ENCODE results near the gene TTC38. TPM values are rescaled to one million over a fixed set of nuclear protein-coding genes. Genes with fewer than 3 reads are reported as not detected.

TTC38 gene
- polyA plus RNA-seq, 1 donor = 136 TPM

DNA sequence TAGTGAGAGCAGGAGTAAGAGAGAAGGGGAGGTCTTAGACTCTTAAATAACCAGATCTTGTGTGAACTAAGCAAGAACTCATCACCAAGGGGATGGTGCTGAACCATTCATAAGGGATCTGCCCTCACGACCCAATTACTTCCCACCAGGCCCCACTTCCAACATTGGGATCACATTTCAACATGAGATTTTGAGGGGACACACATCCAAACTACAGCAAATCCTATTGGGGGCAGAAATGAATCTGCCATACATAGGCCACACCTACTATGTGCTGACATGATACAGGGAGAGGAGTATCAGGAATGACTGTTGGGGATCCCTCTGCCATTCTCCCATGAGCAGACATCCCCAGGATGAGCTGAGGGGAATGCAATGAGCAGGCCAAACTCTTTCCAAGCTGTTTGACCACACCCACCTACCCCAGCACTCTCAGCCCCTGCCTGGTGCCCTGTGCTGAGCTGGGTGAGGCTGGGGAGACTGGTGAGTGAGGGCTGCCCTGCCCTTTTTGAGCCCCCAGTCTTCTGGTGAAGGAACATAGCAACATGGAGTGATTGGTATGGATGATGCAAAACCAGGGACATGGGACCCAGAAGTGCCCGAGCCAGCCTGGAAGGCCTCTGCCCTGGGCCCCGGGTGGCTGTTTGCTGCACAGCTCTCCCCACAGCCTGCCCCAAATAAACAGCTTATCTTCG is 27.6 kb downstream of the TTC38 start:
- Histone ChIP-seq H3K27me3 (ENCODE audit: control insufficient read depth, insufficient read depth, low read length) (no peaks in the 10 kb centered on the region), H3K4me3 (ENCODE audit: low read length) (peak overlapping the region; percentile 72), H3K4me1 (ENCODE audit: control insufficient read depth, insufficient read depth, low read length) (peaks cover 15% of the 10 kb centered on the region), H3K36me3 (ENCODE audit: control insufficient read depth, insufficient read depth, low read length) (peaks cover 35% of the 10 kb centered on the region), H3K27ac (ENCODE audit: low read length) (no peak overlapping the region), H3K9me3 (ENCODE audit: control insufficient read depth, low read depth, low read length) (no peaks in the 10 kb centered on the region)
- WGBS (ENCODE audit: insufficient coverage, low lambda C conversion rate) = no CpG with 5 or more reads among the region's 4 CpGs
- no peak for DNase-seq

- H3K27ac ChIP-seq (ENCODE audit: low read length) = peak within 1 kb of the TSS; percentile 85
- peak within 1 kb of the TSS; percentile 72 for H3K4me3 ChIP-seq (ENCODE audit: low read length)
- H3K36me3 ChIP-seq (ENCODE audit: control insufficient read depth, insufficient read depth, low read length) = peaks cover 28% of the 10 kb centered on the region
- WGBS (ENCODE audit: insufficient coverage, low lambda C conversion rate) = no CpG with 5 or more reads among the region's 76 CpGs
- H3K4me1 ChIP-seq (ENCODE audit: control insufficient read depth, insufficient read depth, low read length) = peaks cover 15% of the 10 kb centered on the region
- H3K9me3 ChIP-seq (ENCODE audit: control insufficient read depth, low read depth, low read length) = no peaks in the 10 kb centered on the region
- peak; percentile 98 to 99 for DNase-seq
- no peaks in the 10 kb centered on the region for H3K27me3 ChIP-seq (ENCODE audit: control insufficient read depth, insufficient read depth, low read length)
These were observed 28.7 kb downstream of the TTC38 start, which contains the start of gene GTSE1 for GRCh38 chr22:46296257-46297150. TSS of gene GTSE1 (plus strand) at chr22:46296870. CDS start at chr22:46297401, 531 bp downstream.

GRCh38 chr22:46297151-46297812 is 29.5 kb downstream of the TTC38 start:
- peak overlapping the region; percentile 72 for H3K4me3 ChIP-seq (ENCODE audit: low read length)
- no peaks in the 10 kb centered on the region for H3K9me3 ChIP-seq (ENCODE audit: control insufficient read depth, low read depth, low read length)
- no peak overlapping the region for H3K27ac ChIP-seq (ENCODE audit: low read length)
- DNase-seq = peak in 1 of 2 donors; percentile 59
- H3K36me3 ChIP-seq (ENCODE audit: control insufficient read depth, insufficient read depth, low read length) = peaks cover 20% of the 10 kb centered on the region
- peaks cover 15% of the 10 kb centered on the region for H3K4me1 ChIP-seq (ENCODE audit: control insufficient read depth, insufficient read depth, low read length)
- H3K27me3 ChIP-seq (ENCODE audit: control insufficient read depth, insufficient read depth, low read length) = no peaks in the 10 kb centered on the region
- WGBS (ENCODE audit: insufficient coverage, low lambda C conversion rate) = 0% methylated on average over 3 of the region's 32 CpGs

- no peak overlapping the region for H3K27ac ChIP-seq (ENCODE audit: low read length)
- WGBS (ENCODE audit: insufficient coverage, low lambda C conversion rate) = 100% methylated on average over 1 of the region's 13 CpGs
- no peak for DNase-seq
- H3K9me3 ChIP-seq (ENCODE audit: control insufficient read depth, low read depth, low read length) = no peaks in the 10 kb centered on the region
- peaks cover 15% of the 10 kb centered on the region for H3K4me1 ChIP-seq (ENCODE audit: control insufficient read depth, insufficient read depth, low read length)
- H3K4me3 ChIP-seq (ENCODE audit: low read length) = no peak overlapping the region
- H3K27me3 ChIP-seq (ENCODE audit: control insufficient read depth, insufficient read depth, low read length) = no peaks in the 10 kb centered on the region
- peaks cover 5% of the 10 kb centered on the region for H3K36me3 ChIP-seq (ENCODE audit: control insufficient read depth, insufficient read depth, low read length)
These were observed 31.3 kb downstream of the TTC38 start for GRCh38 chr22:46299101-46299500.

DNA sequence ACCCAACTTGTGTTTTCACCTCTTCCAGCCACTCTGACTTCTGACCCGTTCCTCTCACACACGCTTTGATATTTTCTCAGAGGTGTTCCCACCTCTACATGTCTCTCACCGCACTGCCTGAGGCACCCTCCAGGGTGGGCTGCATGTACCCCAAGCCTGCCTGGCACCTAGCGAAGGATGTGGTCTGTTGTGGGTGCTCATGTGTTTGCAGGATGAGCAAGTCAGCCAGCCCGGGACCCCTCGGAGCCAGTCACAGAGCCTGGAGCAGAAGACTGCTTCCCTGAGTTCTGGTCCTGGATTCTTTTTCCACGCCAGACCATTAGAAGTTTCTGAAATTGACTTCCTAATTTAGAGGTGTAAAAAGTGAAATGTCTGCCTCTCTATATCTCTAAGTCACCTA is 32.7 kb downstream of the TTC38 start:
- Histone ChIP-seq H3K36me3 (ENCODE audit: control insufficient read depth, insufficient read depth, low read length) (peaks cover 5% of the 10 kb centered on the region), H3K9me3 (ENCODE audit: control insufficient read depth, low read depth, low read length) (no peaks in the 10 kb centered on the region), H3K4me3 (ENCODE audit: low read length) (no peak overlapping the region), H3K27ac (ENCODE audit: low read length) (no peak overlapping the region), H3K27me3 (ENCODE audit: control insufficient read depth, insufficient read depth, low read length) (no peaks in the 10 kb centered on the region), H3K4me1 (ENCODE audit: control insufficient read depth, insufficient read depth, low read length) (peaks cover 15% of the 10 kb centered on the region)
- DNase-seq = no peak
- WGBS (ENCODE audit: insufficient coverage, low lambda C conversion rate) = 100% methylated on average over 2 of the region's 7 CpGs

DNA sequence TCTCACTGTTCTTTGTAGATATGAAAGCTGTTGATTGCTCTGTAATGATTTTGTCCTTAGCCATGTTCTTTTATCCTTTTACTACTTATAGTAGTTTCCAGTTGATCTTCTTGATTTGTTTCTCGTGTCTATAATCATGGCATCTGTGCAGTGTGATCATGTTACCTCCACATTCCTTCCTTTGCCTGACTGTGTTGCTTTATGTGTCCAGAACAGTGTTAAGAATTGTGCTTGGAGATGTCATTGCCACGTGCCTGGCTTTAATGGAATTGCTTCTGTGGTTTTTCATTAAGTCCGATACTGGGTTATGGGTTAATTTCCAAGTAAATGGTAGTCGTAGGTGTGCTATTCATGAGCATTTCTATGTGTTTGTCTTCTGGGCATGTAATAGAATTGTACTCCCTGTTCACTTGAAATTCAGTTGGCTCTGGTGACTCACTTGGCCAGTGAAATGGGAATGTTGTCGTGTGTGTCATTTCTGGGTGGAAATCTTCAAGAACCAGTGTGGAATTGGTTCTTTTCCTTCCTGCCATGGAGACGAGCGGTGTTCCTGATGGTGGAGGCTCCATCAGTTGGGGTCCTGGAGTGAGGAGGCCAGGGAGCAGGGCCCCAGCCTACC is 35.6 kb downstream of the TTC38 start:
- Histone ChIP-seq H3K27me3 (ENCODE audit: control insufficient read depth, insufficient read depth, low read length) (no peaks in the 10 kb centered on the region), H3K9me3 (ENCODE audit: control insufficient read depth, low read depth, low read length) (no peaks in the 10 kb centered on the region), H3K27ac (ENCODE audit: low read length) (no peak overlapping the region), H3K4me3 (ENCODE audit: low read length) (no peak overlapping the region), H3K36me3 (ENCODE audit: control insufficient read depth, insufficient read depth, low read length) (peaks cover 5% of the 10 kb centered on the region), H3K4me1 (ENCODE audit: control insufficient read depth, insufficient read depth, low read length) (no peaks in the 10 kb centered on the region)
- WGBS (ENCODE audit: insufficient coverage, low lambda C conversion rate) = 83% methylated on average over 1 of the region's 7 CpGs
- no peak for DNase-seq

DNA sequence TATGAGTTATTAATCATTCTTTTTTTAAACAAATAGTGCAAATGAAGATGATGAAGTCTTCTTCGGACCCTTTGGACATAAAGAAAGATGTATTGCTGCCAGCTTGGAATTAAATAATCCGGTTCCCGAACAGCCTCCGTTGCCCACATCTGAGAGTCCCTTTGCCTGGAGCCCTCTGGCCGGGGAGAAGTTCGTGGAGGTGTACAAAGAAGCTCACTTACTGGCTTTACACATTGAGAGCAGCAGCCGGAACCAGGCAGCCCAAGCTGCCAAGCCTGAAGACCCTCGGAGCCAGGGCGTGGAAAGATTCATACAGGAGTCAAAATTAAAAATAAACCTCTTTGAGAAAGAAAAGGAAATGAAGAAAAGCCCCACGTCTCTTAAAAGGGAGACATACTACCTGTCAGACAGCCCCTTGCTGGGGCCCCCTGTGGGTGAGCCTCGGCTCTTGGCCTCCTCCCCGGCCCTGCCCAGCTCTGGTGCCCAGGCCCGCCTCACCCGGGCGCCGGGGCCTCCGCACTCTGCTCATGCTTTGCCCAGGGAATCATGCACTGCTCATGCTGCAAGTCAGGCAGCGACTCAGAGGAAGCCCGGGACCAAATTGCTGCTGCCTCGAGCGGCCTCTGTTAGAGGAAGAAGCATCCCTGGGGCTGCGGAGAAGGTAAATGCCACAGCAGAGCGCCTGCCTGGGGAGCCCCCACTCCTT is 40.6 kb downstream of the TTC38 start:
- Histone ChIP-seq H3K36me3 (ENCODE audit: control insufficient read depth, insufficient read depth, low read length) (peaks cover 10% of the 10 kb centered on the region), H3K4me1 (ENCODE audit: control insufficient read depth, insufficient read depth, low read length) (no peaks in the 10 kb centered on the region), H3K4me3 (ENCODE audit: low read length) (no peak overlapping the region), H3K27me3 (ENCODE audit: control insufficient read depth, insufficient read depth, low read length) (no peaks in the 10 kb centered on the region), H3K9me3 (ENCODE audit: control insufficient read depth, low read depth, low read length) (no peaks in the 10 kb centered on the region), H3K27ac (ENCODE audit: low read length) (no peak overlapping the region)
- WGBS (ENCODE audit: insufficient coverage, low lambda C conversion rate) = no CpG with 5 or more reads among the region's 23 CpGs
- DNase-seq = no peak

GRCh38 chr22:46309526-46310085 is 41.8 kb downstream of the TTC38 start:
- DNase-seq = no peak
- no peaks in the 10 kb centered on the region for H3K27me3 ChIP-seq (ENCODE audit: control insufficient read depth, insufficient read depth, low read length)
- no peak overlapping the region for H3K27ac ChIP-seq (ENCODE audit: low read length)
- no peaks in the 10 kb centered on the region for H3K9me3 ChIP-seq (ENCODE audit: control insufficient read depth, low read depth, low read length)
- peaks cover 10% of the 10 kb centered on the region for H3K36me3 ChIP-seq (ENCODE audit: control insufficient read depth, insufficient read depth, low read length)
- no CpG with 5 or more reads among the region's 15 CpGs for WGBS (ENCODE audit: insufficient coverage, low lambda C conversion rate)
- no peak overlapping the region for H3K4me3 ChIP-seq (ENCODE audit: low read length)
- no peaks in the 10 kb centered on the region for H3K4me1 ChIP-seq (ENCODE audit: control insufficient read depth, insufficient read depth, low read length)

- Histone ChIP-seq H3K27me3 (ENCODE audit: control insufficient read depth, insufficient read depth, low read length) (no peaks in the 10 kb centered on the region), H3K36me3 (ENCODE audit: control insufficient read depth, insufficient read depth, low read length) (peaks cover 12% of the 10 kb centered on the region), H3K4me3 (ENCODE audit: low read length) (no peak overlapping the region), H3K4me1 (ENCODE audit: control insufficient read depth, insufficient read depth, low read length) (no peaks in the 10 kb centered on the region), H3K27ac (ENCODE audit: low read length) (no peak overlapping the region), H3K9me3 (ENCODE audit: control insufficient read depth, low read depth, low read length) (no peaks in the 10 kb centered on the region)
- no CpG with 5 or more reads among the region's 8 CpGs for WGBS (ENCODE audit: insufficient coverage, low lambda C conversion rate)
- no peak for DNase-seq
These were observed 44.2 kb downstream of the TTC38 start for GRCh38 chr22:46312056-46312455.

All from large intestine (tissue), 3 donors.